HG02678 (cell line): Measurements from ENCODE around the gene HEY2.
"Not testable (repeated sequence)": the region's sequence is repeated elsewhere in the genome, so short reads cannot be mapped to it uniquely, and the experiment has no call there.

ENCODE experiments used
- ATAC-seq: cut with Tn5 transposase; IDR thresholded peaks from one replicate; pipeline ENCODE4 v1.9.1; 2021; ENCODE audit warnings: mild to moderate bottlenecking, moderate library complexity; ENCODE audit not compliant: unreplicated experiment

Gene HEY2

DNA sequence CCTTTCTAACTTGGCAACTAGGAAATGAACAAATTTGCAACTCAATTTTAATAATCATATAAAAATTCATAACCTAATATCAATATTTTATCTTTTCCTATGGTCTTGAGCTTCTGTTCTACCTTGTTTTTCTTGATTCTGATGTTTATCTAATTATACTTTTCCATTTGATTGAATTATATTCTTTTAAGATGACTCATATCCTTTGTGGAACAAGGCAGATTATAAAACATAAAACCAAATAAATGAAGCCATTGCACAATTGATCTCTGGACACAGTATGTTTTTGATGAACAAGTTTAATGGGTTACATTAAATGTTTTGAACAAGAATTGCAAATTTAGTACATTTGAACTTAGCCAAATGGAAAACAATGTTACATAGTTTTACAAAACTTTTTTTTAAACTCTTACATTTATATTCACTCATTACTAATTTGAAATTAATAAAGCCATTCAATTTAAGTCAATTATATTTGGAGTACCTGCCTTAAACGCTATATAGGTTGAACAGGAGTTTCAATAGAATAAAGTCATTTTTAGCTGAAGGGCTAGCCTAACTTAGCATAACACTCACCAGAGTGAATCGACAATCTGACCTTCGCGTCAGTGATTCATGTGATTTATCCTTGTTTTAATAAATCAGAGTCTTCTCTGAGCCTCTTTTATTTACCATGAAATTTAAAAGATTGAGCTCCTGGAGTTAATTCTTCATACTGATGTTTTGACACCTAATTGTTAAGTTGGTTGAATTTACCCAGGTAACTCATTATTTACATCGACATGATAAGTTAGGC, 45.1 kb downstream of the HEY2 start:
- no peak for ATAC-seq

DNA sequence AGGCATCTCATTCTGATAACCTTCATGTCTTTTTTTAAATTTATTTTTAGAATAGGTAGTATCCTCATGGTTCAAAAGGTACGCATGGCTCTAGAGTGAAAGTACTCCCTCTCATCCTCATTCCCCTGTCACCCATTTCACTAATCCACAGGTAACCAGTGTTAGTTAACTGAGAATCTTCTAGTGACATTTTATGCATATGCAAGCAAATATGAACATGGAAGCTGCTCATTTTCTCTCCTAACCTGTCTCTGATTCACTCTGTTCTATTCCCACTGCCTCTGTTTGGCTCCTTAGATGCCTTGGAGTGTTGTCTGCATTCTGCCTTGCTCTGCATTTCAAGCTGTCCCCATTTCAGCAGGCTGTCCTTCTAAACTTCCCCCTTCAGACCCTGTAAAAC, 45.9 kb downstream of the HEY2 start:
- no peak for ATAC-seq

DNA sequence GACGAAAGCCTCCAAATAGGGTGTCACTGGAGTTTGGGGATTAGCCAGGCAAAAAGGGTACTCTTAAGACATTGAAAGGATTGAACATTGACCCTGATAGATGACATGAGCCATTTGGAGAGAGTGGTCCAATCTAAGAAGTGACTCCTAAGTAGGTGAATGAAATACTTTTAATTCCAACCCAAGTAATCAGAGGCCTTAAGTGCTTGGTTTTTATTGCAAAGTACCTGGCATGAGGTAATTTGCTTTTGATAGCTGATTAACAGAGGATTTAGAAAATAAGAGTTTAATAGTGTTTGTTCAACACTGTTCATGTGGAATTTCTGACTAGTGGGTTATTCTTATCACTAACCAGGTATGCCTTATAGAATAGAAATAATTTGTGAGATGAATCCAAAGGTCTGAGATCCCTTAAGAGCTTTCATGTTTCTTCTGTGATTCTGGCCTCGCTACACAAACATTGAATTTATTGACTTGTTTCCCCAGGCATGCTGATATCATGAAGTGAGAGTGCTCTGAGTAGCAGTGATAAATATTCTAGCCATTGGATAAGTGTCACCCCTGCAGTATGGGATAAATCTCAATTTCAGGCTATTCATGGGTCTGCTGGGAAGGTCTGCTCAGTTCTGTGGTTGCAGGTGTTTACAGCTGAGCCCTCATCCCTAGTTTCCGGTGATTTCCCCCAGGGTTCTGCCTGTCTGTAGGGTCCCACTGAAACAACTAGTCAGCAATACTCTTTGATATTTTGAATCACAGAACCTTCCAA, 47.9 kb downstream of the HEY2 start:
- ATAC-seq = no peak

DNA sequence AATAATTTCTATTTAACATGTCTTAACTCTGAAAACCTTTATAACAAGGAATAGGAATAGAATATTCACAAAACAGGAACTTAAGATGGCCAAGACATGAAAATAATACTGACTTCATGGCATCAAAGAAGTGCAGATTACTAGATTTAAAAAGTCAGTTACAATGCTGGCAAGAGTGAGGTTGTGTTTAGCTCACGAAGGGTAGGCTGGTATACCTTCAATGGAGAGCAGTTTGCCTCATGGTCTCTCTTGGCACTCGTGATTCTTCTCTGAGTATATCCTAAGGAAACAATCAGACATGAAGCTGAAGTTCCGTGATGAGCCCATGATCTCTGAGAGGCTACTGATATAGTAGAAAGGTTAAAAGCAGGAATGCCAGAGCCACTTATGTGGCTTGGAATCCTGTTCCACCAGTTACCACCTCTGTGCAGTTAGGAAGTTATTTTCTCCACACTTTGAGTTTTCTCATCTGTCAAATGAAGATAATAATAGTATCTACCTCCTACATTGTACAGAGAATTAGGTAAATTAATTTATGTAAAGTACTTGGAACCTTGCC, 48.5 kb downstream of the HEY2 start:
- no peak for ATAC-seq

DNA sequence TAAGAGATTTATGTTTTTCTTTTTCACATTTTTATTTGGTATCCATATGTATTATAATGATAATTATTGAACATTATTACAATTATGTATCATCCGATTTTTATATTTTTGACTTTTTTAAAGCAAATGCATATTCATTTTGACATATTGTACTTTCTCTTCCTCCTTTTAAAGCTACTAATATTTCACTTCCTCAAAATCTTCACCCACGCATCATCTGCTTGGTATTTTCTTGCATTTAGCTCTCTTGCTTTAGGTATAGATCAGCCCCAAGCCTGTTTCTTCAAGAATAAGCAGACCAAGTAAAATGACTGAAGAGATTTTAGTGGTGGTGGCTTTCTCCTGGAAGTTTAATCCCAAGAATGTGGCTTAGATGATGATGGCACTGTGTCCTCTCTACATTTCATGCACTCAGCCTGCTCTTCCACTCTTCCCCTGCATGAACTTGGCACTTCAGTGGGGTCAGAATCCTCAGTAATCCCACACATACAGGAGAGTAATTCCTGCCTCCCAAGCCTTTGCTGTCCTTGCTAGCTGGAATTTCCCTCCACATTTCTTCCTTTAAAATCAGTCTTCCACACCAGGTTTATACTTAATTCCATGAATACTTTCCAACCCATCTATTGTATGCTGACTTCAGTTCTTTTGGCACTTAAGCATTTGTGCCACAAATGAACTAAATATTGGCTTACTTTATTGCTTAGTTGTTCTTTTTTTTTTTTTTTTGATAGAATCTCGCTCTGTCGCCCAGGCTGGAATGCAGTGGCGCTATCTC, 49.5 kb downstream of the HEY2 start:
- peak; percentile 88 for ATAC-seq

DNA sequence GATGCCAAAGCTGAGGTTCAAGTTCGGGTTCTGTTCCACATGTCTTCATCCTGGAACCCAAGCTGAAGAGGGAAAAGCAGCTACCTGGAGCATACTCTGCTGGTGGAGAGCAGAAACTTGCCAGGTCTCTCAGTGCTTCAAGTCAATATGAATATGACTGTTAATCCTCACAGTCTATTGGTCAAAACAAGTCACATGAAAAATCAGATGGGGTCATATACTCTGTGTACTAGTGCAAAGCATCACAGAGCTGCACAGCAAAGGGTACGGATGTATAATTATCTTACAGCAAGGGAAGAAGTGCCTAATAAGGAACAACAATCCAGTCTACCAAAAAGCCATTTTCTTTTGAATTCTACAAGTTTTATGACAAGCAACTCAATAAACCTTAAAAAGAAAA, 53.0 kb downstream of the HEY2 start:
- no peak for ATAC-seq

DNA sequence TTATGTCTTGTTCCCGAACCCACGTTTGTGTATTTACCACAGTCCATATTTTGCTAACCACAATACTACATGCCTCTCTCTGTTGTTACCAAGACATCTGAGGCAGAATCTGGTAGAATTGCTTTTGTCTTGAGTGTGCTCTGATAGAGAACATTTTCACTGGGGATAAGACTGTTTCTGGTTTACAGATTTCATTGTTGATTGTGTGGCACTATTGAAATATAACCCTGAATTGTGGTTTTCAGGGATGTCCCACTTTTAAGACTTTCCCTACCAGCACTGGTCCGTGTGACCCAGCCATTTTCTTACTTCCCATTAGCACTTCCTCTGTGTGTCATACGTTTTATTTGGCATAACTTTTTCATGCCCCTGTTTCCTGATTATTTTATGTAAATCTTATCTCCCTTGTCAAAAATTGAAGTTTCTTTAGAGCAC, 53.5 kb downstream of the HEY2 start:
- no peak for ATAC-seq

DNA sequence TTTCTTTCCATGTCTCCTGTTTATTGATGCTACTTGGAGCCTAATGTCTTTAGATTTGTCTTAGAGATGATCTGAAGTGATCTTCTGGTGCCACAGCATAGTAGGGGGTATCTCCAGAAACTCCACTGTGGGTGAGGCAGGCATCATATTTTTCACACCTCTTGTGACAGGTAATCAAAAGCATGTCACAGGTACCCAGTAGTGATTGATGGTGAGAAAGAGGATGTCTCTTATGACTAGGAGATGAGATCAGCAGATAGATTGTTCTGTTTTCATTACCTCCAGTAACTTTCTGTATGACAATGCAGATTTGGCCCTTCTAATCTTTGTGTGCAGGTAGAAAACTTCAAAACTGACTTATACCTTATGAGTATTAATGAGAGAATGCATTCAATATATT, 54.8 kb downstream of the HEY2 start:
- ATAC-seq = peak; percentile 50

DNA sequence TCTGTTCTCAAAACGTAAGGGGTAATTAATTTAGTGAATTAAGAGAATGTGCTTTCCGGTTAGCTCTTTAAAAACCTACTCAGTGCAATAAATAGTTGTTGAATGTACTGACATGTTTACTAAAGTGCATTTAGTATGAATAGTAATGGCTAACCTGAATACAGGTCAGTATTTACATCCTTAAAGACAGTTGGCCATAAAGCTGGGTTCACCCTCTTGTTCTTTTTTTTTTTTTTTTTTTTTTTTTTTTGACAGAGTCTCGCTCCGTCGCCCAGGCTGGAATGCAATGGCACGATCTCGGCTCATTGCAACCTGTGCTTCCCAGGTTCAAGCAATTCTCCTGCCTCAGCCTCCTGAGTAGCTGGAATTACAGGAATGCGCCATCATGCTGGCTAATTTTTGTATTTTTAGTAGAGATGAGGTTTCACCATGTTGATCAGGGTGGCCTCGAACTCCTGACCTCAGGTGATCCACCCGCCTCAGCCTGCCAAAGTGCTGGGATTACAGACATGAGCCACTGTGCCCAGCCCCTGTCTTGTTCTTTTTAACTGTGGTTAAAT, 55.5 kb downstream of the HEY2 start:
- not testable (repeated sequence) for ATAC-seq

DNA sequence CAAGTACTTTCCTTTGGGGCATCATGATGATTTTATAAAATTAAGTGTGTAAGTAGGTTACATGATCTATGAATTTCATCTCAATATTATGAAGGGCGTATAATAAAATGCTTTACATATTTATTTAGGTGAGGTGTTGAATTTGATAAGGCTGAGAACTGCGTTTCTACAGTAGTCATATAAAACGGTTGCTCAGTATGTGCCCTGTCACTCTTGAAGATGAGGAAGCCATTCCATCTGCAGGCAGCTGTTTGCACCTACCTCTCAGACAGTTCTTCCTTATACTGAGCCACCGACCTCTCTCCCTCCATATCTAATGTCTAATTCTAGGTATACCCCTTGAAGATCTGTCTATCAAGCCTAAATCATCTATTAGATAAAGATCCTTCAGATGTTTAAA, 57.4 kb downstream of the HEY2 start:
- ATAC-seq = no peak

DNA sequence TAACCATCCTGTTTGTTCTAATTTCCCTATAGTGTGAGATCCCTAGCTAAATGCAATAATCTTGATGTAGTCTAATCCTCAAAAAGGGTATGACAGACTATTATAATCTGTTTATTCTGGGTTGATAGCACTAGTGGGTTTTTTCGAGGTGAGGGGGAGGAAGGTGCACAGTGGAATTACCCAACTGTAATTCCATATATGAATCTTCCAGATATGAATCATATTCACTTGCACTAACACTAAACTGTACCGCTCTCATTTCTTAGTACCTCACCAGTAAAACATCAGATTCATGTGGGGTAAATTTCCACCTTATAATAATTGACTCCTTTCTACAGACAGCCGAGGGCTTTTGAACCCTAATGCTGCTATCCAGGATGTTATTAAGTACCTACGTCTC, 57.9 kb downstream of the HEY2 start:
- ATAC-seq = peak; percentile 38

DNA sequence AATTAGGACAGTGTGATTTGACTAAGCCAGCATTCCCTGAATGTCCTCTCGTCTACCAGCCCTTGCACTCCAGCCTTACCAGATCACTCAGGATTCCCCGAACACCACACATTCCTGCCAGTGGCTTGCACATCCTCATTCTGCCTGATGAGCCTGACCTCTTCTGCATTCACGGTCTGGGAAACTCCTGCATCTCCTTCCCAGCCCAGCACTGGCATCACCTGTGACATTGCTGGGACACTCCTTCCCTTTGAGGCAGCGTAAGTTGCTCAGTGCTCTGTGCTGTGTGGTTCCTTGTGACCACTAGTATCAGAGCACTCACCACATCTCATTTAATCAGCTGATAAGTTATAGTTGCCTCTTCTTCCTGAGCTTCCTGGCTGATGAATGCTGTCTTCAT, 58.6 kb downstream of the HEY2 start:
- ATAC-seq = no peak

DNA sequence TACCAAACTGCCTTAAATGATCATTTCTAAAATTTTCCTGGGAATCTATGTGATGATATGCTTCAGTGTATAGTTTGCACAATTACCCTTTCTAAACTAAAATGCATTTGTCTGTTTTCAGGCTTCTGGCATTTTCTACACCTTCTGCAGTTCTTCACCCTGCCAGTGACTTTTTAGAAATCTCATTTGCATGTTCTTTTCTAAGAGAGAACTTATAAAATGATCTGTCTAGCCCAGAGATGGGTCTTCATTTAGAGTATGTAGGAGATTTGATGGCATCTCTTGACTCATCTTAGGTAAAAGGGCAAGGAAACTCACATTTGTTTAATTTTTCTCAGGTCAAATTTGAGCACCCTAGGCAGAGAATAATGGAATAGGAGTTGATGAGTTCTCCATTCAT, 59.2 kb downstream of the HEY2 start:
- ATAC-seq = no peak

DNA sequence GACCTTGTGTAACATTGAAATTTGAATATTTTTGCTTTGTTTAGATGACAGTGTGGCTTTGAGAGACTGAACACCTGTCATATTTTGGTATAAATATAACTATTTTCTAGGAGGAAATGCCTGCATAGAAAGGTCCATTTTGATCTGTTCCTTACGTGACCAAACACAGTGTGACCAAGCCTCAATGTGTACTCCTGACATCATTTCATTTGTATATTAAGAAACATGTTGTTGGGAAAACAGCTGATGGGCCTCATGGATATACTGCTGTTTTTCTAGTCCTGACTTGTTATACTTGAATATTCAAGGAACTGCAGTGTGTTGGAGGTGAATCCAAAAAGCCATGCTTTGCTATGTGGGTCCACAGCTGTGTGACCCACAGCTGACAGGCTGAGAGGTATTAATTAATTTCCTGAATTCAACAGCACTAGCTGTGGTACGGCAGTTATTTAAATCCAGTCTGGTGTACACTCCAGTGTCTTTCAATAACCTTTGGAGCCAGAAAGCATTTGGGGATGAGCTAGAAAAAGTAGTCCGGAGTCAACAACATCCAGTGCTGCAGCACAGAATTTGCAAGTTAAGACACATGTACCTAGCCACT, 60.2 kb downstream of the HEY2 start:
- ATAC-seq = no peak

DNA sequence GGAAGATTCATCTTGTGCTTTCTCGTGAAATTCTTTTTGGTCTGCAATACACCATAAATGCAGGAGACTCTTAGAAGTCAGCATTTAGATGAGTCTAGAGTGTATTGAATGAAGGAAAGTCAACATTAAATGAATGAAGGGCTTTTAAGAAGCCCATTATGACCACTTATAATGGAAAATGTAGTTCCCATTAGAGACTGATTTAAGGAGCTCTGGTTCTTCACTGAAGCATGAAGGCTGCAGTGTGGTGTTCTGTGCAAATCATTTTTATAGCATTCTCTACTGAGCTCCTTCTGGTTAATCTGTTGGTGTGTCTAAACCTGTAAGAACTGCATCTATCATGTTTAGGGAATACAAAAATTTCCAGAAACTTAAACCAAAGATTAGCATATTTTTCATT, 61.0 kb downstream of the HEY2 start:
- ATAC-seq = no peak
